Measurements from ENCODE around the gene HOXD4. TPM values are rescaled to one million over a fixed set of nuclear protein-coding genes. Genes with fewer than 3 reads are reported as not detected.
A peak's percentile ranks its signal among the peaks of the same experiment; 100 is the strongest.

The HOXD4 gene
- total RNA-seq, 2 experiments from 2014 or later: not detected

- DNase-seq: no peak
- no peak for ATAC-seq
- H3K36me3 Mint-ChIP-seq: peaks cover 3% of the 10 kb centered on the region
- H3K4me3 Mint-ChIP-seq: no peak overlapping the region
- H3K9me3 Mint-ChIP-seq (ENCODE audit: low read depth): no peaks in the 10 kb centered on the region
- peak overlapping the region; percentile 52 for H3K27ac Mint-ChIP-seq
- H3K27me3 Mint-ChIP-seq: peaks cover 87% of the 10 kb centered on the region
- CTCF ChIA-PET: no interaction called here
- H3K4me1 Mint-ChIP-seq: peaks cover 3% of the 10 kb centered on the region
Measured at GRCh38 chr2:176163672-176164056, 12.3 kb downstream of the HOXD4 start.

GRCh38 chr2:176164201-176164600 is 12.9 kb downstream of the HOXD4 start:
- CTCF ChIA-PET: no interaction called here
- Mint-ChIP-seq H3K36me3 (peaks cover 3% of the 10 kb centered on the region), H3K27me3 (peaks cover 86% of the 10 kb centered on the region), H3K9me3 (ENCODE audit: low read depth) (no peaks in the 10 kb centered on the region), H3K4me3 (peak overlapping the region; percentile 8), H3K27ac (peak overlapping the region; percentile 52), H3K4me1 (peaks cover 3% of the 10 kb centered on the region)
- no peak for DNase-seq
- no peak for ATAC-seq

- peaks cover 86% of the 10 kb centered on the region for H3K27me3 Mint-ChIP-seq
- H3K4me3 Mint-ChIP-seq: no peak overlapping the region
- peaks cover 3% of the 10 kb centered on the region for H3K4me1 Mint-ChIP-seq
- H3K27ac Mint-ChIP-seq: peak overlapping the region; percentile 49
- H3K36me3 Mint-ChIP-seq: peaks cover 3% of the 10 kb centered on the region
- DNase-seq: no peak
- ATAC-seq: no peak
- no peaks in the 10 kb centered on the region for H3K9me3 Mint-ChIP-seq (ENCODE audit: low read depth)
- CTCF ChIA-PET: no interaction called here
Measured at GRCh38 chr2:176164611-176165369, 13.4 kb downstream of the HOXD4 start.

- Mint-ChIP-seq H3K36me3 (peaks cover 3% of the 10 kb centered on the region), H3K27me3 (peaks cover 84% of the 10 kb centered on the region), H3K4me1 (peaks cover 3% of the 10 kb centered on the region), H3K27ac (peak overlapping the region; percentile 49), H3K4me3 (no peak overlapping the region), H3K9me3 (ENCODE audit: low read depth) (no peaks in the 10 kb centered on the region)
- CTCF ChIA-PET: interaction anchor here (1.6 kb wide), 1 partner anchor 286 kb away, joined by 3 read pairs; no protein-coding TSS in a partner anchor
- DNase-seq (no peak), ATAC-seq (no peak)
Measured at GRCh38 chr2:176165370-176166050, 14.2 kb downstream of the HOXD4 start.

- CTCF ChIA-PET: interaction anchor here (1.0 to 1.9 kb wide), 3 partner anchors 19 to 286 kb away, joined by 3 to 5 read pairs (median 3); no protein-coding TSS in a partner anchor
Measured at GRCh38 chr2:176166272-176166671, 14.9 kb downstream of the HOXD4 start.

GRCh38 chr2:176167398-176167797 is 16.0 kb downstream of the HOXD4 start:
- no peak overlapping the region for H3K4me3 Mint-ChIP-seq

More at GRCh38 chr2:176166272-176166671, 14.9 kb downstream of the HOXD4 start:
- Mint-ChIP-seq H3K4me3 (no peak overlapping the region), H3K9me3 (ENCODE audit: low read depth) (no peaks in the 10 kb centered on the region), H3K36me3 (peaks cover 3% of the 10 kb centered on the region), H3K27me3 (peaks cover 84% of the 10 kb centered on the region), H3K27ac (no peak overlapping the region), H3K4me1 (peaks cover 3% of the 10 kb centered on the region)
- ATAC-seq: no peak
- no peak for DNase-seq

GRCh38 chr2:176169181-176169580 is 17.8 kb downstream of the HOXD4 start:
- no peak for ATAC-seq
- H3K36me3 Mint-ChIP-seq: peaks cover 2% of the 10 kb centered on the region
- no peak for DNase-seq
- H3K4me1 Mint-ChIP-seq: peaks cover 4% of the 10 kb centered on the region
- peaks cover 85% of the 10 kb centered on the region for H3K27me3 Mint-ChIP-seq
- H3K9me3 Mint-ChIP-seq (ENCODE audit: low read depth): no peaks in the 10 kb centered on the region
- no peak overlapping the region for H3K27ac Mint-ChIP-seq
- no peak overlapping the region for H3K4me3 Mint-ChIP-seq
- CTCF ChIA-PET: interaction anchor here (1.0 to 1.8 kb wide), 4 partner anchors 42 to 286 kb away, joined by 3 to 4 read pairs (median 4); no protein-coding TSS in a partner anchor

More at GRCh38 chr2:176167398-176167797, 16.0 kb downstream of the HOXD4 start:
- Mint-ChIP-seq H3K4me1 (peaks cover 3% of the 10 kb centered on the region), H3K9me3 (ENCODE audit: low read depth) (no peaks in the 10 kb centered on the region), H3K27ac (no peak overlapping the region), H3K27me3 (peaks cover 83% of the 10 kb centered on the region), H3K36me3 (peaks cover 3% of the 10 kb centered on the region)
- CTCF ChIA-PET: interaction anchor here (0.7 to 1.9 kb wide), 3 partner anchors 26 to 284 kb away, joined by 3 to 5 read pairs (median 3); no protein-coding TSS in a partner anchor
- no peak for ATAC-seq
- DNase-seq: no peak

- Mint-ChIP-seq H3K36me3 (no peaks in the 10 kb centered on the region), H3K4me1 (peaks cover 2% of the 10 kb centered on the region), H3K27me3 (peaks cover 85% of the 10 kb centered on the region), H3K27ac (no peak overlapping the region), H3K9me3 (ENCODE audit: low read depth) (no peaks in the 10 kb centered on the region), H3K4me3 (no peak overlapping the region)
- ATAC-seq: no peak
- no peak for DNase-seq
- CTCF ChIA-PET: interaction anchor here (1.0 to 1.8 kb wide), 4 partner anchors 42 to 285 kb away, joined by 3 to 4 read pairs (median 4); no protein-coding TSS in a partner anchor
Measured at GRCh38 chr2:176169711-176170110, 18.4 kb downstream of the HOXD4 start.

GRCh38 chr2:176170602-176171305 is 19.4 kb downstream of the HOXD4 start:
- H3K36me3 Mint-ChIP-seq: no peaks in the 10 kb centered on the region
- no peaks in the 10 kb centered on the region for H3K9me3 Mint-ChIP-seq (ENCODE audit: low read depth)
- CTCF ChIA-PET: no interaction called here
- ATAC-seq: no peak
- H3K4me1 Mint-ChIP-seq: peaks cover 2% of the 10 kb centered on the region
- H3K27ac Mint-ChIP-seq: no peak overlapping the region
- peaks cover 85% of the 10 kb centered on the region for H3K27me3 Mint-ChIP-seq
- no peak for DNase-seq
- H3K4me3 Mint-ChIP-seq: no peak overlapping the region

GRCh38 chr2:176171351-176172006 is 20.1 kb downstream of the HOXD4 start:
- Mint-ChIP-seq H3K27ac (no peak overlapping the region), H3K36me3 (no peaks in the 10 kb centered on the region), H3K4me1 (peaks cover 2% of the 10 kb centered on the region), H3K4me3 (no peak overlapping the region), H3K27me3 (peaks cover 85% of the 10 kb centered on the region), H3K9me3 (ENCODE audit: low read depth) (no peaks in the 10 kb centered on the region)
- CTCF ChIA-PET: interaction anchor here (1.0 kb wide), 1 partner anchor 9 kb away, joined by 3 read pairs; no protein-coding TSS in a partner anchor
- ATAC-seq (no peak), DNase-seq (no peak)

GRCh38 chr2:176172007-176172894 is 20.9 kb downstream of the HOXD4 start:
- DNase-seq (no peak), ATAC-seq (no peak)
- Mint-ChIP-seq H3K27me3 (peaks cover 85% of the 10 kb centered on the region), H3K27ac (no peak overlapping the region), H3K9me3 (ENCODE audit: low read depth) (no peaks in the 10 kb centered on the region), H3K4me3 (no peak overlapping the region), H3K4me1 (peaks cover 3% of the 10 kb centered on the region), H3K36me3 (no peaks in the 10 kb centered on the region)
- CTCF ChIA-PET: interaction anchor here (1.0 kb wide), 1 partner anchor 10 kb away, joined by 3 read pairs; no protein-coding TSS in a partner anchor

Data from activated CD8-positive, alpha-beta memory T cell treated with anti-CD3 and anti-CD28 coated beads, Interleukin-2, amount 10 ng/mL, durations not matched to agents 7 days and 5 days (primary cell).